Stomach smooth muscle (tissue), 2 donors: ENCODE measurements around the gene ELMO1.

ENCODE experiments used
- H3K27ac ChIP-seq: one replicate; pipeline ENCODE4 v1.7.0; 2013; ENCODE audit warnings: mild to moderate bottlenecking, low read length, inconsistent platforms
- H3K27me3 ChIP-seq, 2 donors: one replicate each; pipeline ENCODE4 v1.7.0; 2013; ENCODE audit warnings: low read length in 2 of 2; ENCODE audit not compliant: insufficient read depth in 2 of 2, control insufficient read depth in 1 of 2
- H3K36me3 ChIP-seq, 2 donors: one replicate each; pipeline ENCODE4 v1.7.0; 2013; ENCODE audit warnings: low read length in 2 of 2; ENCODE audit not compliant: control insufficient read depth in 2 of 2, insufficient read depth in 2 of 2
- H3K4me1 ChIP-seq: one replicate; pipeline ENCODE4 v1.7.0; 2013; ENCODE audit warnings: low read length; ENCODE audit not compliant: control insufficient read depth, insufficient read depth
- H3K4me3 ChIP-seq, 2 donors: one replicate each; pipeline ENCODE4 v1.7.0; 2013; ENCODE audit warnings: low read length in 2 of 2
- H3K9ac ChIP-seq, 2 donors: one replicate each; pipeline ENCODE4 v1.7.0; 2013; ENCODE audit warnings: low read length in 2 of 2, mild to moderate bottlenecking in 1 of 2
- H3K9me3 ChIP-seq, 2 donors: one replicate each; pipeline ENCODE4 v1.7.0; 2013; ENCODE audit warnings: low read length in 2 of 2; ENCODE audit not compliant: control insufficient read depth in 2 of 2
- donor health status: healthy.
- donor health status: Pancreatic carcinoma.

ELMO1 gene

GRCh38 chr7:37193087-37193774 lies 255.4 kb downstream of the ELMO1 start:
- Histone ChIP-seq H3K27ac (no peak overlapping the region), H3K36me3 (no peaks in the 10 kb centered on the region), H3K4me1 (peaks cover 12% of the 10 kb centered on the region), H3K9ac (no peak overlapping the region), H3K9me3 (no peaks in the 10 kb centered on the region), H3K27me3 (no peaks in the 10 kb centered on the region), H3K4me3 (no peak overlapping the region)

- no peaks in the 10 kb centered on the region for H3K27me3 ChIP-seq
- no peaks in the 10 kb centered on the region for H3K36me3 ChIP-seq
- H3K4me3 ChIP-seq, result no peak overlapping the region
- no peaks in the 10 kb centered on the region for H3K9me3 ChIP-seq
- H3K4me1 ChIP-seq, result peaks cover 4% of the 10 kb centered on the region
- H3K9ac ChIP-seq, result no peak overlapping the region
- no peak overlapping the region for H3K27ac ChIP-seq
Measured at GRCh38 chr7:37191797-37192196, 256.9 kb downstream of the ELMO1 start.

GRCh38 chr7:37187179-37187578 lies 261.5 kb downstream of the ELMO1 start:
- no peaks in the 10 kb centered on the region for H3K4me1 ChIP-seq
- no peak overlapping the region for H3K9ac ChIP-seq
- no peaks in the 10 kb centered on the region for H3K9me3 ChIP-seq
- H3K27me3 ChIP-seq, result no peaks in the 10 kb centered on the region
- no peaks in the 10 kb centered on the region for H3K36me3 ChIP-seq
- no peak overlapping the region for H3K4me3 ChIP-seq
- no peak overlapping the region for H3K27ac ChIP-seq

- H3K27me3 ChIP-seq, result no peaks in the 10 kb centered on the region
- H3K4me1 ChIP-seq, result no peaks in the 10 kb centered on the region
- H3K4me3 ChIP-seq, result no peak overlapping the region
- H3K27ac ChIP-seq, result no peak overlapping the region
- no peak overlapping the region for H3K9ac ChIP-seq
- no peaks in the 10 kb centered on the region for H3K36me3 ChIP-seq
- no peaks in the 10 kb centered on the region for H3K9me3 ChIP-seq
Measured at GRCh38 chr7:37186753-37187152, 261.9 kb downstream of the ELMO1 start.

- Histone ChIP-seq H3K4me3 (no peak overlapping the region), H3K9ac (no peak overlapping the region), H3K27ac (no peak overlapping the region), H3K27me3 (no peaks in the 10 kb centered on the region), H3K4me1 (no peaks in the 10 kb centered on the region), H3K9me3 (no peaks in the 10 kb centered on the region), H3K36me3 (no peaks in the 10 kb centered on the region)
Measured at GRCh38 chr7:37181550-37181932, 267.1 kb downstream of the ELMO1 start.

GRCh38 chr7:37180828-37181549 lies 267.7 kb downstream of the ELMO1 start:
- H3K36me3 ChIP-seq, result no peaks in the 10 kb centered on the region
- no peaks in the 10 kb centered on the region for H3K27me3 ChIP-seq
- H3K9me3 ChIP-seq, result no peaks in the 10 kb centered on the region
- H3K27ac ChIP-seq, result no peak overlapping the region
- no peaks in the 10 kb centered on the region for H3K4me1 ChIP-seq
- no peak overlapping the region for H3K4me3 ChIP-seq
- H3K9ac ChIP-seq, result no peak overlapping the region

- H3K4me1 ChIP-seq, result no peaks in the 10 kb centered on the region
- no peak overlapping the region for H3K9ac ChIP-seq
- H3K4me3 ChIP-seq, result no peak overlapping the region
- H3K27me3 ChIP-seq, result no peaks in the 10 kb centered on the region
- no peaks in the 10 kb centered on the region for H3K9me3 ChIP-seq
- H3K27ac ChIP-seq, result no peak overlapping the region
- H3K36me3 ChIP-seq, result no peaks in the 10 kb centered on the region
Measured at GRCh38 chr7:37176079-37176478, 272.6 kb downstream of the ELMO1 start.

GRCh38 chr7:37174460-37174859 lies 274.2 kb downstream of the ELMO1 start:
- H3K4me3 ChIP-seq, result no peak overlapping the region
- no peaks in the 10 kb centered on the region for H3K4me1 ChIP-seq
- H3K9me3 ChIP-seq, result no peaks in the 10 kb centered on the region
- H3K36me3 ChIP-seq, result no peaks in the 10 kb centered on the region
- H3K27me3 ChIP-seq, result no peaks in the 10 kb centered on the region
- no peak overlapping the region for H3K9ac ChIP-seq
- H3K27ac ChIP-seq, result no peak overlapping the region

- Histone ChIP-seq H3K27me3 (no peaks in the 10 kb centered on the region), H3K36me3 (no peaks in the 10 kb centered on the region), H3K4me3 (no peak overlapping the region), H3K9ac (no peak overlapping the region), H3K9me3 (no peaks in the 10 kb centered on the region), H3K4me1 (no peaks in the 10 kb centered on the region), H3K27ac (no peak overlapping the region)
Measured at GRCh38 chr7:37173670-37174069, 275.0 kb downstream of the ELMO1 start.

- Histone ChIP-seq H3K4me3 (no peak overlapping the region), H3K36me3 (no peaks in the 10 kb centered on the region), H3K9ac (no peak overlapping the region), H3K27me3 (no peaks in the 10 kb centered on the region), H3K9me3 (no peaks in the 10 kb centered on the region), H3K27ac (no peak overlapping the region), H3K4me1 (no peaks in the 10 kb centered on the region)
Measured at GRCh38 chr7:37162106-37162505, 286.6 kb downstream of the ELMO1 start.

GRCh38 chr7:37160656-37161055 lies 288.0 kb downstream of the ELMO1 start:
- H3K9me3 ChIP-seq, result no peaks in the 10 kb centered on the region
- no peaks in the 10 kb centered on the region for H3K4me1 ChIP-seq
- no peaks in the 10 kb centered on the region for H3K27me3 ChIP-seq
- H3K4me3 ChIP-seq, result no peak overlapping the region
- H3K27ac ChIP-seq, result no peak overlapping the region
- H3K36me3 ChIP-seq, result no peaks in the 10 kb centered on the region
- H3K9ac ChIP-seq, result no peak overlapping the region
